HG03457 (cell line): ENCODE measurements around the gene EVI2A.
"Not testable (repeated sequence)": the region's sequence is repeated elsewhere in the genome, so short reads cannot be mapped to it uniquely, and the experiment has no call there.

ENCODE experiments used
- ATAC-seq: cut with Tn5 transposase; IDR thresholded peaks from one replicate; pipeline ENCODE4 v1.9.1; 2021; ENCODE audit warnings: moderate number of reproducible peaks; ENCODE audit not compliant: unreplicated experiment

EVI2A gene, protein sequence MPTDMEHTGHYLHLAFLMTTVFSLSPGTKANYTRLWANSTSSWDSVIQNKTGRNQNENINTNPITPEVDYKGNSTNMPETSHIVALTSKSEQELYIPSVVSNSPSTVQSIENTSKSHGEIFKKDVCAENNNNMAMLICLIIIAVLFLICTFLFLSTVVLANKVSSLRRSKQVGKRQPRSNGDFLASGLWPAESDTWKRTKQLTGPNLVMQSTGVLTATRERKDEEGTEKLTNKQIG

DNA sequence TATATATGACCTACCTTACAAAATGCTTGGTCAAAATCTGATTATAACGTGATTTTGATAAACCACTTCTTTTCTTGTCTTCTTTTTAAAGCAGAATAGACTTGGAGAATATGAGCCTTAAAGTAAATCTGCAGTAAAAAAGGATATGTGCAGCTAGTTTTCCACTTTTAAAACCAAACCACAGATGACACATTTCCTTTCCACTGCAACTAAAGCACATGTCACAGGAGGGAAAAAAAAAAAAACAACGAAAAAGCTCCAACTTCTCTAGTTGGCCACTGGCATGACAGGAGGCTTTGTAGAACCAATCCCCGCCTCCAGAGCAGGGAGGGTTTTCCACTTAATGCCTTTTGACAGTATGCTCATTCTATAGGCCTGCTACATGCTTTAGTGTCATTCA, at the start of gene EVI2A:
TSS of gene EVI2A (minus strand) at position 142 of the 400 bp plus-strand sequence. CDS start 2,609 bp downstream, outside the sequence.
- no peak for ATAC-seq

DNA sequence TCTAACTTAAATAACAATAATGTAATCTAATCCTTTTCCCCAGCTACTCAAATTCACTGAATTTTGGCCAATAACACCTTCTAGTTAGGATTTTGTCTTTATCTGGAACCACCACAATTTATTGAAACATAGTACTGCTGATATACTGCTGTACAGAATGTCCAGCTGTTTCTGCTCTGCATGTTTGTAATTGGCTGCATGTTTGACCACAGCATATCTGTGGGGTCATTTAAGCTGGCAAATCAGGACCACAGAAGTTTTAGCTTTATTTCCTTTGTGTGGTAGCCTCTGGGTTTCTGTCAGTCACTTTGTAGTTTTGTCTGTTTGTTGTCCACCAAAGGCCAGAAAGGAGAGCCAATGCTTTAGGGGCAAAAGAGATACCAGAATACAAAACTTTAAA, 47.8 kb upstream of the EVI2A start:
- ATAC-seq = no peak

DNA sequence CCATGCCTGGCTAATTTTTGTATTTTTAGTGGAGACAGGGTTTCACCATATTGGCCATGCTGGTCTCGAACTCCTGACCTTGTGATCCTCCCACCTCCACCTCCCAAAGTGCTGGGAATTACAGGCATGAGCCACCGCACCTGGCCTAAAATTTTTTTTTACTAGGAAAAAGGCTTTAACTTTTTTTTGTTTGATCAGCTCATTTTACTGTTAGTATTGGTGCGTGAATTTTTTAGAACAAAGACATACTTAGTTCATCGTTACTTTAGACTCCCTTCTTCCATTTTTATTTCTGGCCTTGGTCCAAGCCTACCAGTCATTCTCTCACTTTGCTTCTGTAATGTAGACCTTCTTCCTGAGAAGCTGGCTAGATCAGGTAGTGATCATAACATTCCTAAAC, 44.7 kb upstream of the EVI2A start:
- no peak for ATAC-seq

DNA sequence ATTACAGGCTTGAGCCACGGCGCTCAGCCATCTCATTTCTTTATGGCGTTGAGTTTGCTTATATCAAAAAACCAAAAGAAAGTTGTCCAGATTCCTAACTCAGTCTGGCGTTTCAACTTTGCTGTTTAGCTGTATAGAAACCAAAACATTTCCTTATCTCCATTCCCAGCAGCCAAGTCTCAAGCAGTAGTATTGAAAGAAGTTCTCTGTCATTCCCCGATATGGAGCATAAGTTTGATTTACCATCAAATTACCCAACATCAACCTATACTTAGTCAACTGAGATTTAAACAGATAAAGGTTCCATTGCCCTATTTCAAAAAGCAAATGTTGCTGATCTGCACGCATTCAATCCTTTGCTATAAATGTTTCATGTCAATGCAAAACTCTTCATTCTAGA, 42.6 kb upstream of the EVI2A start:
- no peak for ATAC-seq

DNA sequence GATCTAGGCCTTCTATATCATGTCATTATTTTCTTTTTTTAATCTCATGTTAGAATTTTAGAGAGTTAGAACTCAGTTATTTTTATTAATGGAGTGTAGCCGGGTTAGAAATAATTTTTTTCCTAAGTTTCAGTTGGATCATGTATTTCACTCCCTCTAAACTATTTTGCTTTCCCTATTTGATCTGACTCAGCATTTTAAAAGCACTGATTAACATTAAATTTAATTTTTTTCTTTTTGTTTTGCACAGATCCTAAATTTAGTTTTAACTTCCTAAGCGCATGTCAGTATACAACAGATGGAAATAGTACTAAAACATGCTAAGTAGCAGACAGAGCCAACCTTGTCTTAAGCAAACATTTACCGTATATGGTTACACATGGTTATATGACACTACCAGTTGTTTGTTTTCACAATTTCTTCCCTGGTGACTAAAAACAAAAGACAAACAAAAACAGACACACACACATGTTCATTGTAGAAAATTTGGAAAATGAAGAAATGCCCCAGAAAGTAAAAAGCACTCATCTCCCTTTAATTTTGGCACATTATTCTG, 36.5 kb upstream of the EVI2A start:
- no peak for ATAC-seq

DNA sequence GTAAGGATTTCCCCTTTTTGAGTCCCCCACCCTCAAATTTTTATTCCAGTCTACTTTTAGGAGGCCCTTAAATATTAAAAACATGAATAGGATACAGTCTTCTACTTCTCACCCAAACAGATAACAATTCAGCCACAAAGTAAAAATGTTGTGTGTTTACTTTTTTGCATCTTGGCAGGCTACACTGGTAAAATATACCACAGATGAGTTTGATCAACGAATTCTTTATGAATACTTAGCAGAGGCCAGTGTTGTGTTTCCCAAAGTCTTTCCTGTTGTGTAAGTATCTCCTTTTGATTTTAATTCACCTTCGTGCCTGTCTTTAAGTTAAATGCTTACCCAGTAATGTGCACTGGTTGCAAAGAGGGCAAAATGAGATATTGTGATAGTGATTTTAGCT, 35.7 kb upstream of the EVI2A start:
- no peak for ATAC-seq

DNA sequence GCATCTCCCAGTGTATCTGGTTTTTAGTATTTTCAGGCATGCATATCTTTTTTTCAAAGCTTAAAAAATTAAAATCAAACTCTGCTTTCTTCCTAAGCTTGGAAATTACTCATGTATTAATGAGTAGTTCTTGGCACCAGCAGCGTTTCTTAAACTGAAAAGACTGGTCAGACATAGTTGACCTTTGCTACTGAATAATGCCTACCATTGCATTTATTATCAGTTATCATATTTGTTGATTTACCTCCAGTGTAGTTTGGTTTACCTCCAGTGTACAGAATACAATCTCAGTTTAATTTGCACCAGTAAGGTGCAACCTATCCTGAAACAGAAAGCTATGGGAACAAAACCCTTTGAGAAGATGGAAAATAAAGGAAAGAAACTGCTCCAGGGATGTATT, 34.5 kb upstream of the EVI2A start:
- no peak for ATAC-seq

DNA sequence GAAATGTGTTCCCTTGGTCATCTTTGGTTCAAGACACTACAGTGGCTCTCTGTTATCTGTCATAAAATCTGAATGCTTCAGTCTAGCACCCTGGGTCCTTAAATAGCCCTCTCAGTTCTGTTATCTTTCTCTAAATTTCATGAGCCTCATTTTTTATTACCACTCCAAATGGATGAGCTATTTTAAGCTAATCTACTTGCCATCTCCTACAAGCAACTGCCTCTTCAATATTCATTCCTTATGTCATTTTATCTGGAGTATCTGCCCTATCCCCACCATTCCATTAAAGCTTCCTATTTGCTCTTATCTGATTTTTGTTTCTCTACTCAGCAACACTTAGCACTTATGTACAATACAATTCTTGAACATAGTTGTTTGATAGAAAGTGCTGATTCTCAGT, 28.0 kb upstream of the EVI2A start:
- no peak for ATAC-seq

DNA sequence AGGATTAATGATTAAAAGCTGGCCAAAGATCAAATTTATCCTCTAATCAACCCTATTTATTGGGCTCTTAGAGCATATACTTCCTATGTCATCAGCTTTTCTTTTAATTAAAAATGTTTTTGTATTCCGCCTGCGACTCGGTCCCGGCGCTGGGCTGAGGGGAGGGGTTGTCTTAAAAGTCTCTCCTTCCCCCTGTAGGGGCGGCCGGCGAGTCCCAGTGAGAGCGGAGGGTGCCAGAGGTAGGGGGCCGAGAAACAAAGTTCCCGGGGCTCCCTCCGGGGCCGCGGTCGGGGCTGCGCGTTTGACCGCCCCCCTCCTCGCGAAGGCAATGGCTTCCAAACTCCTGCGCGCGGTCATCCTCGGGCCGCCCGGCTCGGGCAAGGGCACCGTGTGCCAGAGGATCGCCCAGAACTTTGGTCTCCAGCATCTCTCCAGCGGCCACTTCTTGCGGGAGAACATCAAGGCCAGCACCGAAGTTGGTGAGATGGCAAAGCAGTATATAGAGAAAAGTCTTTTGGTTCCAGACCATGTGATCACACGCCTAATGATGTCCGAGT, 23.8 kb upstream of the EVI2A start:
- ATAC-seq = not testable (repeated sequence)

DNA sequence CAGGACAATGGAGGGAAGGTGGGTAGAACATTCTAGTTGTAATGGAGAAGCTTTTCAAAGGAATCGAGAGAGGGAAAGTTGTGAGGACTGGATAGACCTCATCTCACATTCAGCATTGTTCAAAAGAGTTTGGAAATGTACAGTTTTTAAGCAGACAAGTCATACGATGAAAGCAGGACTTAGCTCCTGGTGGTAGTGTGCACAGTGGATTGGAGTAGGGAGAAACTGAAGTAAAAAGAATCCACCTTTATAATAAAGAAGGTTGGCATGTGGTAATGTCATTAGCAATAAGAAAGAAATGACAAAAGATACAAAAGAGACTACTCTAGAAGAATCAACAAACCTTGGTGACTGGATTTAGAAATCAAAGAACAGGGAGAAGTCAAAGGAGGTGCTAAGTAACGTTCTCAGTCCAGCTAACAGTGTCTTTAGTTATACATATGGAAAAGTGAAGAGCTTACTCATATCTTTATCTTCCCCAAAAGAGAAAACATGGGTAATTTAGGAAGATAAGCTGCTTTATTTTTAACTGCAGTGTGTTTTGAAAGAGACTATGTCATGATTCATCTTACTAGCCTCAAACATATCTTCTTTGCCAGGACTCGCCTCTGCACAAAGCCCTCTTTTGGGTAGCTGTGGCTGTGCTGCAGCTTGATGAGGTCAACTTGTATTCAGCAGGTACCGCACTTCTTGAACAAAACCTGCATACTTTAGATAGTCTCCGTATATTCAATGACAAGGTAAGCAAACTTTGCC, 18.7 kb upstream of the EVI2A start:
- ATAC-seq = no peak

DNA sequence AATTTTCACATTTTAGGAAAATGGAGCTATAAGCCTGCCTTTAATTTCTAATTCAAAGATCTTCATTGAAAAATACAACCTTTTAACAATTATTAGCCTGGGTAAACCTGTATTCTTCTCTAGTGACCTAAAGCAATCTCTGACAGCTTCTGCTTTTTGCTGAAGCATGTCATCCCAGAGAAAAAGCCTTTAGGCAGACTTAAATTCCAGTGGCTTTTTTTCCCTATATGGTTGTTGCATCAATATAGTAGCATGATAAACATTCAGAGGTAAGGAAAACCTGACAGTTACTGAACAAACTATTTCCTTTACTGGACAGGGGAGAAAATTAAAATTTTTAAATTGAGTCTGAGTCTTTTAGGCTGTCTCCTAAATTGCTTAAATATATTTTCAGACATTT, 7.8 kb upstream of the EVI2A start:
- ATAC-seq = no peak

DNA sequence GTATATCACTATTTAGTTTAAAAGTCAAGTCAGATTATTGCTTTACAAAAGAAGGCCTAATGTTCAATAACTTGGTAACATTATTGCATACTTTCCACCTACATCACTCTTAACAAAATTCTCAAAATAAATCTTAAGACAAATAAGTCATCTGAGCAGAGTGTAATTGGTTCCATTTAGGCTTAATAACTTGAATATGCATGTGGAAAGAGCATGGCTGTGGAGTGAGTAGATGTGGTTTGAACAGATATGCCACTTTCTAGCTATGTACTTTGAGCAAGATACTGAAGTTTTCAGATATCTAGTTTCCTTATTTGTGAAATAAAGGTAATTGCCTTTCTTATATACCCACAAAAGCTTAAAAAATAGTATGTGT, 6.7 kb upstream of the EVI2A start:
- no peak for ATAC-seq

DNA sequence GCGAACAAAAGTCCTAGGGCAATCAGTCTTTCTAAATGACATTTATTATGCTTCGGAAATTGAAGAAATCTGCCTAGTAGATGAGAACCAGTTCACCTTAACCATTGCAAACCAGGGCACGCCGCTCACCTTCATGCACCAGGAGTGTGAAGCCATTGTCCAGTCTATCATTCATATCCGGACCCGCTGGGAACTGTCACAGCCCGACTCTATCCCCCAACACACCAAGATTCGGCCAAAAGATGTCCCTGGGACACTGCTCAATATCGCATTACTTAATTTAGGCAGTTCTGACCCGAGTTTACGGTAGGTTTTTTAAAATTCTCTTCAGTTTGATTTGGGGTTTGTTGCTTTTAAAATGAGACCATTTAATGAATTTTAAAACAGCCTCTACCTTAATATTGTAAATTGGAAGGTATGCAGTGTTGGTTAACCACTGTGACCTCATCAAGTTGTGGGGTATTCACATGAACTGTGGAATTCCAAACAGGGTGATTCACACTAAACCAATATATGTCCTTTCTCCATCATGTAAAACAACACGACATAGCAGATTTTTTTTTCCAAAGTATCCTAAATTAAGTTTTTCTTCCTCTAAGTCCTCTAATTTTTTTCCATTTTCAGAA, 6.2 kb upstream of the EVI2A start:
- ATAC-seq = no peak

DNA sequence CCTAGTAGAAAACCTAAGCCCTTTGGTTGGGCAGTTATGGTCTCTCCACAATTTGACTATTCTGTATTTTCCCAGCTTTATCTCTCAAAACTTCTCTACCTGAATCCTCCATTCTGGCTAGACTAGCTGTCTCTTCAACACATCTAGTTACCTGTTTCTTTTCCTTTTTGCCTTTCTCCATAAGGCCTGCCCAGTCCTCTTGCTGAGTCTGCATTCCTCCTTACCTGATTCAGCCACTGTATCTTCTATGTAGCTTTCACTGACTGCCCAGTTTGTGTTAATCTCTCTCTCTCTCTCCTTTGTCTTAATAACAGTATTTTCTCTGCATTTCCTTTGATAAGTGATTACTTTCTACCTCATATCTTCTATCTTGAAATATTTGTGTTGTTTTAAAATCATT, 2.1 kb upstream of the EVI2A start:
- ATAC-seq = no peak

DNA sequence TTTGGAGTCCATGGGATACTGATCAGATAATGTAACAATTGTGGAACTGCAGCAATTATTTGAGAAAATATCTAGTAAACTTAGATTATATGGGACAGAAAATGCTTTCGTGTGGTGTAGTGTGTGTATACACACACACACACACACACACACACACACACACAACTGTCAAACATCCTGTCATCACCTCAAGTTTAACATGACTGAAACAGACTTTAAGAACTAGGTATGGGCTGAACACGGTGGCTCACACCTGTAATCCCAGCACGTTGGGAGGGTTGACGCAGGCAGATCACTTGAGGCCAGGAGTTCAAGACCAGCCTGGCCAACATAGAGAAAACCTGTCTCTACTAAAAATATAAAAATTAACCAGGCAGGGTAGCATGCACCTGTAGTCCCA, 544 bp upstream of the EVI2A start:
- ATAC-seq = no peak

DNA sequence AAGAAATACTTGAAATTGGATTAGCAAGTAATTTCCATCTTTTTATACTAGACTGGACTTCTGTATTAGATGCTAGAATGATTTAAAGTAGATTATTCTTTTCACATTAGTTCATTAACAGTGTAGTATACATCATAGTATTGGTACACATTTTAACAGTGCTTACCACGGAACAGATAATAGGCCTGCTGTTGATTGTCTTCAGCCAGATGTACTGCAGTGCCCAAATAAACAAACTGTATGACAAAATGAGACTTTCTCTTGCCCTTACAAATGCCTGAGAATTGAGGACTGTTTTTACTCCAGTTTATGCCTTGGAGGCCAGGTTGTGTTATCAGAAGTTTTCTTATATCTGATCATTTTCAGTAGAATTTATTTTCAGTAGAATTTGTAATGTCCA, 631 bp downstream of the EVI2A start:
- no peak for ATAC-seq

DNA sequence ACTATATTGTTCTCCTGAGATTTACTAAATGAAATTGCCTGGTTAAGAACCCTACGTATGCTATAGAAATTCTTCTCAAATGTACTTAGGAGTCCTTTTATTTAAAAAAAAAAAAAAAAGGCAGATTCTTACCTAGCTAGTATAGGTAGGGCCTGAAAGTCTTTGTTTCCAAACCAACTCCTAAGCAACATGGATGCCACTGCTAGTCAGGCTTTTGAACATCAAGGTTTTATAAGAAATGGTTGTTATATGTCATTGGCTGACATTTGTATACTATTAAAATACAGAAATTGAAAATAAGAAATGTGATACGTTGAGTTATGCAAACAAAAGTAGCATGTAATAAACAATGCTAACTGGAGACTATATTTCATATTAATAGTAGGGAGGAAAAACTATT, 1.2 kb downstream of the EVI2A start:
- ATAC-seq = no peak

DNA sequence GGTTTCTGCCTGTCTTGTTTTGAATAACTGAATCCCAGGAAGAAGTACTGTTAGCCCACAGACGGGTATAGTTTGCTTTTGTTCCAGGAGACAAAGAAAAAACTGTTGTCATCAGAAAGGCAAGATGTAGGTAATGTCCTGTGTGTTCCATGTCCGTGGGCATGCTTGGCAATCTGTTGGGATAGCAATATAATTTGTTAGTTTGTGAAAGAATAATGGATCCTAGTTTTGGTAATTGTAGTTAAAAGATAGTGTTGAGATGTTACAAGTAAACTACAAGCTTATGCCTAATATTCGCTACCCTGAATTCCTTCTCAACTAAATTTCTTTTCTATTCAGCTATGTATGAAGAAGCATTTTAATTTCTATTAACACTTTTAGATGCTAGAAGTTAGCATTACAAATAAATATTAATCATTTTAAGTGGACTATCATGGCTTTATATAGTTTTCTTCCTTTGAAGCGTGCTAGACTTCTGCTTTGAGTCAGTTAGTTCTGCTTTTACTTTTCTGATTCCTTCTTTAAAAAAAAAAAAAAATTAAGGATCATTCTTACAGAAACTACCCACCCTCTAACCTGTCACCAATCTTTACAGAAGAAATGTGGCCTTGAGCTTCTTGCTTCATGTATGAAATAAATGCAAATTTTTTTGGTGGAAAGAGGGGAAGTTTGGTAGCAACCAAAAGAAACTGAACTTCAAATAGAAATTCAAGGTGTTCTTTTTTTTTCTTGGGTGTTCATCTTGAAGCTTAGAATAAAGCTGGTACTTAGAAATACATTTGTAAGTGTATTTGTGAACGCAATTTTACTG, 2.4 kb downstream of the EVI2A start:
- ATAC-seq = no peak

DNA sequence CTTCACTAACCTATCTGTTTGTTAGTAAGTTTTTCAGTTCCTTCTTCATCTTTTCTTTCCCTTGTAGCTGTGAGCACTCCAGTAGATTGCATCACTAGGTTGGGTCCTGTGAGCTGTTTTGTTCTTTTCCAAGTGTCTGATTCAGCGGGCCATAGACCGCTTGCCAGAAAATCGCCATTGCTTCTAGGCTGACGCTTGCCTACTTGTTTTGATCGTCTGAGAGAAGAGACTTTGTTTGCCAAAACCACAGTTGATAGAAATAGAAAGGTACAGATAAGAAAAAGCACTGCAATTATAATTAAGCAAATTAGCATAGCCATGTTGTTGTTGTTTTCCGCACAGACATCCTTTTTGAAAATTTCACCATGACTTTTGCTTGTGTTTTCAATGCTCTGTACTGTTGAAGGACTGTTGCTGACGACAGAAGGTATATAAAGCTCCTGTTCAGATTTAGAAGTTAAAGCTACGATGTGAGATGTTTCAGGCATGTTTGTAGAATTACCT, 3.1 kb downstream of the EVI2A start:
- no peak for ATAC-seq

DNA sequence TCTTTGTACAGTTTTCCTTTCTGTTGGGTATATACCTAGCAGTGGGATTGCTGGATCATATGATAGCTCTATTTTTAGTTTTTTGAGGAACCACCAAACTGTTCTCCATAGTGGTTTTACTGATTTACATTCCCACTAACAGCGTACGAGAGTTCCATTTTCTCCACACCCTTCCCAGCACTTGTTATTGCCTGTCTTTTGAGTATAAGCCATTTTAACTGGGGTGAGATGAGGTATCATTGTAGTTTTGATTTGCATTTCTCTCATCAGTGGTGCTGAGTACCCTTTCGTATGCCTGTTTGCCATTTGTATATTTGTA, 6.7 kb downstream of the EVI2A start:
- ATAC-seq = no peak
